ENCODE data around the gene TMEM184A.

DNA sequence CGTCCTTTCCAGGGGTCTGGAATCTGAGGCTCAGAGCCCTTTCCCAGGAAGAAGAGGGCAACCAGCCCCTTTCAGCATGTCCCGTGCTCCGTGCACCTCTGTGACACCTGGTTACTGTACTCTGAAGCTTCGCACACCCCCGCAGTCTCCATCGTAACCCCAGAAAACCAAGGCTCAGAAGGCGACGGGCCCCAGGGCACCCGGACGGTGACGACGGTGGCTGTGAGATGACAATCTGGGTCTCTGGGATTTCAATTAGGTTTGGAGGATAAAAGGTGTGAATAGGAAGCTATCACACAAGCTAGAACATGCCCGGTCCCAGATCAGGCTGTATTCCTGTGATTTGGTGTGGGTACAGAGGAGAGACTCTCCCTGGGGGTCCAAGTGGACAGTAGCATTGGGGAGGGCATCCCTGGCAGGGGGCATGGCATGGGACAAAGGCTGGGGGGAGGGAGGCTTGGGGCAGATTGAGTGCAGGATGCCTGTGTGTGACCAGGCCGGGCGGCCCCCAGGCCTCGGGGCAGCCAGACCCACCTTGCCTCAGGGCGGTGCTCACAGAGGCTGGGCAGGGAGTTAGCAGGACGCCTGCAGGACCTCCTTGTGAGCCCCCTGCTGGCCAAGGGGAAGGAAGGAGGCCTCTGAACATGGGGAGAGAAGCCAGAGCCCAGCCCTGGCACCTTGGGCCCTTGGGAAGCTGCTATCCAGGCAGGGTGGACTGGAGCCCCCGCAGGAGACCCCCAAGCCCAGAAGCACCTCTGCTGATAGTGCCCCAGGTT lies 37.3 kb upstream of the TMEM184A start:
- TF ChIP-seq, protein P1, sequence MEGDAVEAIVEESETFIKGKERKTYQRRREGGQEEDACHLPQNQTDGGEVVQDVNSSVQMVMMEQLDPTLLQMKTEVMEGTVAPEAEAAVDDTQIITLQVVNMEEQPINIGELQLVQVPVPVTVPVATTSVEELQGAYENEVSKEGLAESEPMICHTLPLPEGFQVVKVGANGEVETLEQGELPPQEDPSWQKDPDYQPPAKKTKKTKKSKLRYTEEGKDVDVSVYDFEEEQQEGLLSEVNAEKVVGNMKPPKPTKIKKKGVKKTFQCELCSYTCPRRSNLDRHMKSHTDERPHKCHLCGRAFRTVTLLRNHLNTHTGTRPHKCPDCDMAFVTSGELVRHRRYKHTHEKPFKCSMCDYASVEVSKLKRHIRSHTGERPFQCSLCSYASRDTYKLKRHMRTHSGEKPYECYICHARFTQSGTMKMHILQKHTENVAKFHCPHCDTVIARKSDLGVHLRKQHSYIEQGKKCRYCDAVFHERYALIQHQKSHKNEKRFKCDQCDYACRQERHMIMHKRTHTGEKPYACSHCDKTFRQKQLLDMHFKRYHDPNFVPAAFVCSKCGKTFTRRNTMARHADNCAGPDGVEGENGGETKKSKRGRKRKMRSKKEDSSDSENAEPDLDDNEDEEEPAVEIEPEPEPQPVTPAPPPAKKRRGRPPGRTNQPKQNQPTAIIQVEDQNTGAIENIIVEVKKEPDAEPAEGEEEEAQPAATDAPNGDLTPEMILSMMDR (IDR thresholded peaks at IDR 0.05 in 4 of 5, conservative IDR thresholded peaks at IDR 0.05 in 1 of 5) = no peak
- TF ChIP-seq POLR2A (IDR thresholded peaks at IDR 0.05) = no peak
